NCI-H128 (cell line): ENCODE data around the gene MUC6.

Experiments
- DNase-seq: peaks from one replicate; lab custom pipeline; 2025; ENCODE audit not compliant: unreplicated experiment; lab: John Stamatoyannopoulos, UW

Gene MUC6, protein sequence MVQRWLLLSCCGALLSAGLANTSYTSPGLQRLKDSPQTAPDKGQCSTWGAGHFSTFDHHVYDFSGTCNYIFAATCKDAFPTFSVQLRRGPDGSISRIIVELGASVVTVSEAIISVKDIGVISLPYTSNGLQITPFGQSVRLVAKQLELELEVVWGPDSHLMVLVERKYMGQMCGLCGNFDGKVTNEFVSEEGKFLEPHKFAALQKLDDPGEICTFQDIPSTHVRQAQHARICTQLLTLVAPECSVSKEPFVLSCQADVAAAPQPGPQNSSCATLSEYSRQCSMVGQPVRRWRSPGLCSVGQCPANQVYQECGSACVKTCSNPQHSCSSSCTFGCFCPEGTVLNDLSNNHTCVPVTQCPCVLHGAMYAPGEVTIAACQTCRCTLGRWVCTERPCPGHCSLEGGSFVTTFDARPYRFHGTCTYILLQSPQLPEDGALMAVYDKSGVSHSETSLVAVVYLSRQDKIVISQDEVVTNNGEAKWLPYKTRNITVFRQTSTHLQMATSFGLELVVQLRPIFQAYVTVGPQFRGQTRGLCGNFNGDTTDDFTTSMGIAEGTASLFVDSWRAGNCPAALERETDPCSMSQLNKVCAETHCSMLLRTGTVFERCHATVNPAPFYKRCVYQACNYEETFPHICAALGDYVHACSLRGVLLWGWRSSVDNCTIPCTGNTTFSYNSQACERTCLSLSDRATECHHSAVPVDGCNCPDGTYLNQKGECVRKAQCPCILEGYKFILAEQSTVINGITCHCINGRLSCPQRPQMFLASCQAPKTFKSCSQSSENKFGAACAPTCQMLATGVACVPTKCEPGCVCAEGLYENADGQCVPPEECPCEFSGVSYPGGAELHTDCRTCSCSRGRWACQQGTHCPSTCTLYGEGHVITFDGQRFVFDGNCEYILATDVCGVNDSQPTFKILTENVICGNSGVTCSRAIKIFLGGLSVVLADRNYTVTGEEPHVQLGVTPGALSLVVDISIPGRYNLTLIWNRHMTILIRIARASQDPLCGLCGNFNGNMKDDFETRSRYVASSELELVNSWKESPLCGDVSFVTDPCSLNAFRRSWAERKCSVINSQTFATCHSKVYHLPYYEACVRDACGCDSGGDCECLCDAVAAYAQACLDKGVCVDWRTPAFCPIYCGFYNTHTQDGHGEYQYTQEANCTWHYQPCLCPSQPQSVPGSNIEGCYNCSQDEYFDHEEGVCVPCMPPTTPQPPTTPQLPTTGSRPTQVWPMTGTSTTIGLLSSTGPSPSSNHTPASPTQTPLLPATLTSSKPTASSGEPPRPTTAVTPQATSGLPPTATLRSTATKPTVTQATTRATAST (N-terminal part only)

DNA sequence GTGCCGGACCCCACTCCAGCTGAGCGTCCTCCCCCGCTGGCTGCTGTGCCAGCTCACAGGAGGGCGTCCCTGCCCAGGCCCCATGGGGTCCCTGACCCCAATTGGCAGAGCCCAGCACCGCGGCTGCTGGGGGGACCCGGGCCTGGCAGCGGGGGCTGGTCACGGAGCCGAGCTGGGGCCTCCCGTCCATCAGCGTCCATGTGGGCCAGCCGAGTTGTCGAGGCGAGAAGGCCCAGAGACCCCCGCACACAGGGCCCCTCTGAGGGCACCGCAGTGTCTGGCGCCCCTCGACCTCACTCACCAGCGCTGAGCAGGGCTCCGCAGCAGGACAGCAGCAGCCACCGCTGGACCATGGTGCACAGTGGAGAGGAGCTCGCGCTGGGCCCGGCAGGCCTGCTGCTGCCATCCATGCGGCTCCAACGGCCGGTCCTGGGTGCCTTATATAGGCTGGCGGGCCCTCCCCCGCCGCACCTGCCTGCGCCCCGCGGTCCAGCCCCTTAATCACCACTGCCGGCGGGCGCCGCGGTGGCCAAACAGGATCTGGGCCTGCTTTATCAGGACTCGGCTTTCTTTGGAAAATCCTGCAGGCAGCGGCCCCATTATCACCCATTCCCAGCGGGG lies at the start of gene MUC6:
Gene MUC6 (minus strand): TSS at position 416 of the 621 bp plus-strand sequence. CDS start 63 bp downstream, at position 353.
- no peak for DNase-seq

DNA sequence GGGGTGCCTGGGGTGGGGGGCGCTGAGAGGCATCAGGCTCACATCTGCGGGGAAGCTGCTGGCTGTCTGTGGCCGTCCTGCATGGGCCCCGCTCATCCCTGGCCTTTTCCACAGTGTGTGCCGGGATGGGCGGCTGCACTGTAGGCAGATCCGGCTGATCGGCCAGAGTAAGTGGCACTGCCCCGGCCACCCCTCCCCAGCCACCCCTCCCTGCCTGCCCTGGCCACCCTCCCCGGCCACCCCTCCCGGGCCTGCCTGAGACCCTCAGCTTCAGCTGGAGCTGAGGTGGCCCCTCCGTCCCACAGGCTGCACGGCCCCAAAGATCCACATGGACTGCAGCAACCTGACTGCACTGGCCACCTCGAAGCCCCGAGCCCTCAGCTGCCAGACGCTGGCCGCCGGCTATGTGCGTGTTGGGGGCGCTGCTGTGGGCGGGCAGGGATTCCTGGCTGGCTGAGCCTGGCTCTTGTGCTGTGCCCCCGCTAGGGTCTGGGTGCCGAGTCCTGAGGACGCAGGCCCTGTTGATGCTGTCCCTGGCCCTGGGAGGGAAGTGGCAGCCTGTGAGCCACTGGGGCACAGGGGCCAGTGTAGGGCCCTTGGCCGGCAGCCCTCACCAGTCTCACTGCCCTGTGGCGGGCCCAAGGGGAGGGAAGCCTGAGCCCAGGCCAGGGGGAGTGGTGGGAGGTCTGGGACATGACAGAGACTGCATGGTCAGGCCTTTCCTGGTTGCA lies 49.1 kb upstream of the MUC6 start:
- DNase-seq = no peak

DNA sequence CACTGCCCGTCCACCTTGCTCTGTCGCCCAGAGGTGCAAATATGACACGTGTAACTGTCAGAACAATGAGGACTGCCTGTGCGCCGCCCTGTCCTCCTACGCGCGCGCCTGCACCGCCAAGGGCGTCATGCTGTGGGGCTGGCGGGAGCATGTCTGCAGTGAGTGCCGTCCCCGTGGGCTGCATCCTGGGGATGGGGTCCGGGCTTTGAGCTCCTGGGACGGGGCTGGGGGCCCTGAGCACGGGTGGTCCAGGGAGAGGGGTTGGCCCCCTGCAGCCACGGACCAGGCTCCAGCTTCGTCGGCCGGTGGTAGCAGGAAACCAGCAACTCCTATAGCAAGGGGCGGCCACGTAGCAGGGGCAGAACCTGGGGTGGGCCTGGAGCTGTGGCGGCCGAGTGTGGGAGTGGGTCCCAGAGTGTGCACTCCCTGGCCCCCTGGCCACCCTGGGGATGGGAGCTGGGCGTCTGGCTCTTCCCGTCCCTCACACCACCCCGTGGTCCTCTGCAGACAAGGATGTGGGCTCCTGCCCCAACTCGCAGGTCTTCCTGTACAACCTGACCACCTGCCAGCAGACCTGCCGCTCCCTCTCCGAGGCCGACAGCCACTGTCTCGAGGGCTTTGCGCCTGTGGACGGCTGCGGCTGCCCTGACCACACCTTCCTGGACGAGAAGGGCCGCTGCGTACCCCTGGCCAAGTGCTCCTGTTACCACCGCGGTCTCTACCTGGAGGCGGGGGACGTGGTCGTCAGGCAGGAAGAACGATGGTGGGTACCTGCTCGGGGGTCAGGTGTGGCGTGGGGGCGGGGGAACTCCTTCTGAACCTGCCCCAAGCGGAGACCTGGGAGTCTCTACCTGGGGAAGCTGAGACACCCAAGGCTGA lies 48.3 kb upstream of the MUC6 start:
- no peak for DNase-seq

DNA sequence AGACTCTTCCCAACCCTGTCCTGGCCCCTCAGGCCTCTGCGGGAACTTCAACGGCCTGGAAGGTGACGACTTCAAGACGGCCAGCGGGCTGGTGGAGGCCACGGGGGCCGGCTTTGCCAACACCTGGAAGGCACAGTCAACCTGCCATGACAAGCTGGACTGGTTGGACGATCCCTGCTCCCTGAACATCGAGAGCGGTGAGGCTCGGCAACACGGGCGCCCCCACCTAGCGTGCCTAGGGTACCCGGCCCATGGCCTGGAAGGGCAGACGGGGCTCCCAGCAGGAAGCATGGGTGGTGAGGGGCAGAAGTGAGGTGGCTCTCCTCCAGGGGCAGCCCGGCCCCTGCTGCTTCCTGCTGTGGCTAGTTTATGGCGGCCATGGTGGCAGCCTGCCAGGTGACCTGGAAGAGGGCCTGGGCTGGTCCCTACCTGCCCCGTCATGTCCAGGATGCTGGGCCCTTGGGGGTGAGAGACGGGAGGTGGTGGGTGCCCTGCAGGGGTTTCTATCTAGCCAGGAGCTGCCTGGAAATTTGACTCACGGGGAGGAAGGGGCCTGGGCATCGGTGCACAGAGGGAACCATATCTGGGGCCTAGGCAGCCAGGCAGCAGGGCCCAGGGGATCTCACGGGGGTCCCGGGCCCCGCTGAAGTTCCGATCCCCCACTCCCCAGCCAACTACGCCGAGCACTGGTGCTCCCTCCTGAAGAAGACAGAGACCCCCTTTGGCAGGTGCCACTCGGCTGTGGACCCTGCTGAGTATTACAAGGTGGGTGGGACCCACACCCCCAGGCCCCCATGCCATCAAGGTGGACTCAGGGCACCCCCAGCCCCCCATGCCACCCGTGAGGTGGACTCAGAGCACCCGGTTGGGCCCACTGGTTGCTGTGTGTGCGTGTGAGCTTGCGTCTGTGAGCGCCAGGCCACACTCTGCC lies 47.4 kb upstream of the MUC6 start:
- DNase-seq = no peak

DNA sequence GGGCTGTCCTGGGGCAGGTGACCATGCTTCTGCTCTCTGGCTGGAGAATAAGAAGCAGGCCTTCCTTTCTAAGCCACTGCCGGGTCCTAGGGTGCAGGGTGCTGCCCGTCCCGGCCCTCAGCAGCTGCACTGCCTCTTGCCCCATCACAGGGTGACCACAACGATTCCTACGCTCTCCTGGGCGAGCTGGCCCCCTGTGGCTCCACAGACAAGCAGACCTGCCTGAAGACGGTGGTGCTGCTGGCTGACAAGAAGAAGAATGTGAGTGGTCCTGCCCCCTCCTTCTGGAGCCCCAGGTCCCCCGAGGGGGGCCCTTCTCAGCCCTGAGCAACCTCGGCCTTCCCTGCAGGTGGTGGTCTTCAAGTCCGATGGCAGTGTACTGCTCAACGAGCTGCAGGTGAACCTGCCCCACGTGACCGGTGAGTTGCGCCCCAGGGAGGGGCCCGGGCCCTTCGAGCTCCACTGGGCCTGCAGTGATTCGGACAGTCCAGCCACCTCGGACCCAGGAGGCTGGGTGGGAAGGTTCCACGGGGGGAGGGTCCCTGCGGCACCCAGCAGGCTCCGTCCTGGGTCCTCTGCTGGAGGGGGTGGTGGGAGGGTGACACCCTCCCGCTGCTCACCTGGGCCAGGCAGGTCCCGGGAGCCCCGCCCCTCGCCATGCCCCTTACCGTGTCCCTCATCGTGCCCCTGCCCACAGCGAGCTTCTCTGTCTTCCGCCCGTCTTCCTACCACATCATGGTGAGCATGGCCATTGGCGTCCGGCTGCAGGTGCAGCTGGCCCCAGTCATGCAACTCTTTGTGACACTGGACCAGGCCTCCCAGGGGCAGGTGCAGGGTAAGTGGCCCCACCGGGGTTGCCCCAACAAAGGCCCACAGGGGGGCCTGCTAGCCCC lies 46.5 kb upstream of the MUC6 start:
- no peak for DNase-seq

DNA sequence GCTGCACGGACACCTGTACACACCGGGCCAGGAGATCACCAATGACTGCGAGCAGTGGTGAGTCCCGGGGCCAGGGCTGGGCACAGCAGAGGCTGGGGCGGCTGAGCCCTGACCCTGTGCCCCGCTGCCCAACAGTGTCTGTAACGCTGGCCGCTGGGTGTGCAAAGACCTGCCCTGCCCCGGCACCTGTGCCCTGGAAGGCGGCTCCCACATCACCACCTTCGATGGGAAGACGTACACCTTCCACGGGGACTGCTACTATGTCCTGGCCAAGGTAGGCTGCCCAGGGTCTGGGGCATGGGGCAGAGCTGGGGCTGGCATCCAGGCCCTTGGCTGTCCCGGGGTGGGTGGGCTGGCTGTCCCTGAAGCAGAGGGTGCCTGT lies 45.8 kb upstream of the MUC6 start:
- DNase-seq = no peak

DNA sequence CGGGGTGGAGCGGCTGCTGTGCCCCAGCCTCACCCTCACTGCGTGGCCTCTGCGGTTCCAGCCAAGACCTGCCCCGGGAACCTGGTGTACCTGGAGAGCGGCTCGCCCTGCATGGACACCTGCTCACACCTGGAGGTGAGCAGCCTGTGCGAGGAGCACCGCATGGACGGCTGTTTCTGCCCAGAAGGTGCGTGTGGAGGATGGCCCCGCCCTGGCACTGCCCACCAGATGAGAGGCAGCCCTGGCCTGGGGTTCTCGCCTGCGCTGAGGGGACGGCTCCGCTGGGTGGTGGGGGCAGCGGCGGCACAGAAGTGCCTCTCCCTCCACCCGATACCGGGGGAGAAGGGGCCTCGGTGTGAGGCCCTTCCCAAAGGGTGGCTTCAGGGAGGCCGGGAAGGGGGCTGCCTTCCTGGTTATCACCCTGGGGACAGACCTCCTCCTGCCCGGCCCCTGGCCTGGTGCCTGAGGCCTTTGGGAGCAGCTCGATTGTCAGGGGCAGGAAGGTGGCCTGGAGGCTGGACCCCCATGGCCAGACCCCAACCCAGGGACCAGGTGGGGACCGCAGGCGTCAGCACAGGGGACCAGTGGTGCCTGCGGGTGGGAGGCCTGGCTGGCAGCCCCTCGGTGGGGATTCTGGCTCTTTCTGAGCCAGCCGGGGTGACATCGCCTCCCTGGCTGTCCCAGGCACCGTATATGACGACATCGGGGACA lies 45.2 kb upstream of the MUC6 start:
- DNase-seq = no peak

DNA sequence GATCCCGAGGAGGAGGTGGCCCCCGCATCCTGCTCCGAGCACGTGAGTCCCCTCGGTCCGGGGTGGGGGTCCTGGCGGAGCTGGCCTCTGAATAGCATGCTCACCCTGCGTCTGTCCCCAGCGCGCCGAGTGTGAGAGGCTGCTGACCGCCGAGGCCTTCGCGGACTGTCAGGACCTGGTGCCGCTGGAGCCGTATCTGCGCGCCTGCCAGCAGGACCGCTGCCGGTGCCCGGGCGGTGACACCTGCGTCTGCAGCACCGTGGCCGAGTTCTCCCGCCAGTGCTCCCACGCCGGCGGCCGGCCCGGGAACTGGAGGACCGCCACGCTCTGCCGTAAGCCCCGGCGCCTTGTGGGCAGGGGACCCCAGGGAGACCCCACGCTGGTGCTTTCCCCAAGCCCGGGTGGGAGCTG lies 41.7 kb upstream of the MUC6 start:
- DNase-seq = no peak

DNA sequence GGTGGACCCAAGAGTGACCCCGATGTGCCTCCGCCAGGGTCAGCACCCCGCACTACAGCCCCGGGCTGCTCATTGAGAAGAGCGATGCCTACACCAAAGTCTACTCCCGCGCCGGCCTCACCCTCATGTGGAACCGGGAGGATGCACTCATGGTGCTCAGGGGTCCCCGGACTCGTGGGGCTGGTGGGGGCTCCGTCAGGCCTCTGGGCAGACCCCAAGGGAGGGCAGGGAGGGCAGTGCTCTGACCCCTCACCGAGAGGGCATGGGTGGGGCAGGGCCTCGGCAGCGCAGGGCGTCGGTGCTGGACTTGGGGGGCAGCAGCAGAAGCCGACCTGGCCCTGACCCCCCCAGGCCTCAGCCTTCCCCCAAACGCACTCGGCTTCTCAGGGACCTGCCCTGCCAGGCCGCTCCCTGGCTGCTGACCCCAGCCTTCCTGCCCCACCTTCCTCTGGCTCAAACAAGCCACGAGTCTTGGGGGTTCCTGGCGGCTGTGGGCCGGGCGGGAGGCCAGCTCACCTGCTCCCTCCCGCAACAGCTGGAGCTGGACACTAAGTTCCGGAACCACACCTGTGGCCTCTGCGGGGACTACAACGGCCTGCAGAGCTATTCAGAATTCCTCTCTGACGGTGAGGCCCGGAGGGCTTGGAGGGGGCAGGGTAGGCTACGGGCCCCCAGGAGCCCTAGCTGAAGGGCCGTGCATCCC lies 41.0 kb upstream of the MUC6 start:
- no peak for DNase-seq

DNA sequence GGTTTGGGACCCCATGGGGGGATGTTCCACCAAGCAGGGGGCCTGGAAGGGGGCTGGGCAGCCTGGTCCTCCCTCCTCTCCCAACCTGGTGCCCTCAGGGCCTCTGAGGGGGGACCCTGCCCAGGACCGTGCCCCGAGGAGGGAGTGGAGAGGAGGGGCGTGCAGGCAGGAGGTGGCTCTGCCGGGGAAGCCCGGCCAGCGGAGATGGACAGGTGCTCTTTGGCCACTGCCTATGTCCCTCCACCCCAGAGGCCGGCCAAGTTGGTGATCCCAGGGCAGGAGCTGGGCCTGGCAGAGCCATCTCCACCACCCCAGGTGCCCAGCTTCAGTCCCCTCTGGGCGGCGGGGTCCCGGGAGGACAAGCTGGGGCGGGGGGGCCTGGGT lies 40.5 kb upstream of the MUC6 start:
- no peak for DNase-seq

DNA sequence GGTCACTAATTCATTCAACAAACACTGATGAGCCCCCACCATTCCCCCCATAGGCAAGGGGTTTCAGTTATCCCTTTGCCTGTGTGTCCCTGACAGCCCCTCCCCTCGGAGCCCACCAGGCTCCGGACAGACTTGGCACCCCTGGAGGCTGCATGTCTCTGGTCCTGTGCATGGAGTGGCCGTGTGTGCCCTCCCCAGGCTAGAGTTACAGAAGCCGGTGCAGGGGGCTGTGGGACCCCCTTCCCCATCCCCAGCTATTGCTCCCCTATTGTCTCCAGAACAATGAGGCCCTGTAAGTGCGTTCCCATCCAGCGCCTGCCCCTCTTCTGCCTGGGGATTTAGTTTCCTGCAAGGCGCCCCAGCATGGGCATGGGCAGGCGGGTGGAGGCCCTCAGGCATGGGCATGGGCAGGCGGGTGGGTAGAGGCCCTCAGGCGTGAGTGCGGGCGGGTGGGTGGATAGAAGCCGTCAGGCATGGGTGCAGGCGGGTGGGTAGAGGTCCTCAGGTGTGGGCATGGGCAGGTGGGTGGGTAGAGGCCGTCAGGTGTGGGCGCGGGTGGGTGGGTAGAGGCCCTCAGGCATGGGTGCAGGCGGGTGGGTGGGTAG lies 39.6 kb upstream of the MUC6 start:
- no peak for DNase-seq

DNA sequence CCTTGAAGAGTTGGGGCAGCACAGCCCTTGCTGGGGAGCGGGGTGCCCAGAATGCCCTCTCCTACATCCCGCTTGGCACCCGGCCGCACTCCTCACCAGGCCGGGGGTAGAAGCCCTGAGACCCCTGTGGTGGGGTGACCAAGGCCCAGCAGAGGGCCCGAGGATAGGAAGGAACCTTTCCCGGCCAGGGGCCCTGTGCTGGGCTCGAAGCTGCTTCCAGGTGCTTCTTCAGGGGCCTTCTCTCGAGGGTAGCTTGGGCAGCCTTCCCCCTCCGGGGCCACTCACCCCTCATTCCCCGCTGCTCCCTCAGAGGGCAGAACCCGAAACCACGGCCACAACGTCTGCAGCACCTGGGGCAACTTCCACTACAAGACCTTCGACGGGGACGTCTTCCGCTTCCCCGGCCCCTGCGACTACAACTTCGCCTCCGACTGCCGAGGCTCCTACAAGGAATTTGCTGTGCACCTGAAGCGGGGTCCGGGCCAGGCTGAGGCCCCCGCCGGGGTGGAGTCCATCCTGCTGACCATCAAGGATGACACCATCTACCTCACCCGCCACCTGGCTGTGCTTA lies 38.9 kb upstream of the MUC6 start:
- no peak for DNase-seq

DNA sequence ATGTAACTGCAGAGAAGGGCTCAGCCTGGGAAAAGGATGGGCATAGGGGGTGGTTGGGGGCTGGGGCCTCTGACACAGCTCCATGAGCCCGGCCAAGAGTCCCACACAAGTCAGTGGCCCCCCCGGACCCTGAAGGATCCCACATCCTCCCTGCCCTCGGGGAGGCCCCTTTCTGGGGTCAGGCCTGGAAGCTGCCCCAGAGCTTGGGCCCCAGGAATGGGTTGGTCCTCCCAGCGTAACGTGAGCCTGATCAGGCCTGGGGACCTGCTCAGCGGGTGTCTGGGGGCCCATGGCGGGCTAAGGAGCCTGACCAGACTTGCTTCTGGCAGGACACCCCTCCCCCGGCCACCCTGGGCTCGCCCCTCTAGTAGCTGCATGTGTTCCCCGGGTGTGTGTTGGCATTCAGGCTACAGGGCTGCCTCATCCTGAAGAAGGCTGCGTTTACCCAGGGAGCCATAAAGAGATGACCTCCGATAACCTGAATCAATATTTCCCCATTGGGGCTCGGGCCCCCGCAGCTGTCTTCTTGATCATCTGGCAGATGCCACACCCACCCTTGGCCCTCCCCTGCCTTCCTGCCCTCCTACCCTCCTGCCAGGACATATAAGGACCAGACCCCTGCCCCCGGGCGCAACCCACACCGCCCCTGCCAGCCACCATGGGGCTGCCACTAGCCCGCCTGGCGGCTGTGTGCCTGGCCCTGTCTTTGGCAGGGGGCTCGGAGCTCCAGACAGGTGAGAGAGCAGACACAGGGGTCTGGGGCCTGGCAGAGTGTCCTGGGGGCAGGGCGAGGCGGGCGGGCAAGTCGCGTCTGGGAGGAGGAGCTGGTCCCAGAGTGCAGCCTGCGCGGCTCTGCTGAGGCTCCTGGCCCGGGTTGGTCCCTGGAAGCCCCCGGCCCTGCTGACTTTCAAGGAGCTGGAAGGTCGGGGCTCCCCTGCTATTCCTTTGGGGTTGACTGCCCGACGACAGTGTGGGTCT lies 38.0 kb upstream of the MUC6 start, which contains the start of gene MUC2:
Gene MUC2 (plus strand): TSS at position 631 of the 978 bp plus-strand sequence.
- no peak for DNase-seq

DNA sequence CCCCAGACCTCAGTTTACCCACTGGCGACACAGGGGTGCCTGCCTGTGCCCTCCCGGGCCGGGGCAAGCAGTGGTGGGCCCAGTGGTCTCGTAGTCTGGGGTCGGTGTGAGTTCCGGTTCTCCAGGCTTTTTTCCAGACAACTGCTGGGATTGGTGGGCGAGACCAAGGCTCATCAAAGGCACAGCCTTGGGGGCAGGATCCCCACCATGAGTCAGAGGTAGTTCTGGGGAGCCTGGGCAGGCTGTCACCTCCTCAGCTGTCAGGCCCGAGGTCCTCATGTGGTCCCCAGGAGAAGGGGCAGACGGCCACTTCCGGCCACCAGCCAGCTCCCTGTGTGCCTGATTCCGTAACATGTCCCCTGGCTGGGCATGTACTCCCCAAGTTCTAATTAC lies 37.3 kb upstream of the MUC6 start:
- no peak for DNase-seq
